GM19035 (cell line): ENCODE results near the gene SPTLC1.

Experiments
- ATAC-seq: cut with Tn5 transposase; IDR thresholded peaks from one replicate; pipeline ENCODE4 v1.9.1; 2021; ENCODE audit not compliant: unreplicated experiment

The SPTLC1 gene

GRCh38 chr9:91985692-91986091 is 129.5 kb downstream of the SPTLC1 start:
- ATAC-seq, result no peak
